B cell (primary cell): ENCODE measurements around the gene WDR64. TPM values are rescaled to one million over a fixed set of nuclear protein-coding genes. Genes with fewer than 3 reads are reported as not detected.

Experiments used
- ATAC-seq: fragments of 200-7000 bp; cut with Tn5 transposase; one replicate; pipeline ENCODE4 v1.10.0; 2021; ENCODE audit warnings: low read depth, mild to moderate bottlenecking, moderate number of reproducible peaks, moderate library complexity
- CTCF ChIA-PET: fragments of 350-600 bp; sonication (Branson Sonifier 250); formaldehyde crosslinking; loops from one replicate; lab custom pipeline; 2021; ENCODE audit warnings: antibody characterized with exemption, inconsistent platforms; lab: Charles Lee
- POLR2A ChIA-PET: fragments of 350-600 bp; sonication (Branson Sonifier 250); formaldehyde crosslinking; loops from one replicate; lab custom pipeline; 2021; ENCODE audit warnings: antibody characterized with exemption; lab: Charles Lee
- DNase-seq: peaks from one replicate; pipeline ENCODE4 v3.0.0; 2013
- H2AFZ ChIP-seq: 2 replicates; pipeline ENCODE4 v1.6.1; 2012; ENCODE audit warnings: mild to moderate bottlenecking, low read depth, low read length; ENCODE audit not compliant: insufficient read depth, poor library complexity, severe bottlenecking
- H3K27ac ChIP-seq, 2 donors: 1 replicate in 1 of 2; 2 replicates in 1 of 2; pipeline ENCODE4 v1.5.1; 2012 to 2013; ENCODE audit warnings: low read length in 2 of 2, mild to moderate bottlenecking in 2 of 2, moderate library complexity in 1 of 2
- H3K27me3 ChIP-seq, 4 experiments: fragments of 200-600 bp in 1 of 4; sonication (generic) in 1 of 4; replicated peaks in 1 of 4; 1 replicate in 2 of 4; 2 replicates in 2 of 4; pipeline versions ENCODE4 v1.6.1 to v1.7.0; 2013 to 2016; ENCODE audit warnings: low read length in 3 of 4, mild to moderate bottlenecking in 2 of 4, mixed read lengths in 1 of 4, moderate library complexity in 1 of 4; ENCODE audit not compliant: insufficient read depth in 4 of 4, control insufficient read depth in 3 of 4; ENCODE audit errors: control extremely low read depth in 1 of 4
- H3K36me3 ChIP-seq, 2 experiments: replicated peaks in 1 of 2; 1 replicate in 1 of 2; 2 replicates in 1 of 2; pipeline versions ENCODE4 v1.6.1 to v1.7.1; 2013; ENCODE audit warnings: low read length in 1 of 2; ENCODE audit not compliant: insufficient read depth in 2 of 2, control insufficient read depth in 1 of 2; ENCODE audit errors: control extremely low read depth in 1 of 2, extremely low read depth in 1 of 2
- H3K4me1 ChIP-seq, 2 donors: fragments of 200-600 bp in 1 of 2; sonication (generic) in 1 of 2; 1 replicate in 1 of 2; 2 replicates in 1 of 2; pipeline versions ENCODE4 v1.5.1 to v1.6.1; 2013 to 2017; ENCODE audit warnings: low read length in 2 of 2; ENCODE audit not compliant: control insufficient read depth in 2 of 2, insufficient read depth in 2 of 2
- H3K4me2 ChIP-seq: replicated peaks from 2 replicates; pipeline ENCODE3; 2012; ENCODE audit warnings: mild to moderate bottlenecking, low read depth, low read length; ENCODE audit not compliant: poor library complexity, severe bottlenecking
- H3K4me3 ChIP-seq, 5 experiments: fragments of 200-600 bp in 1 of 5; sonication (generic) in 1 of 5; 1 replicate in 3 of 5; 2 replicates in 2 of 5; pipeline versions ENCODE4 v1.5.1 to v1.7.0; 2011 to 2016; ENCODE audit warnings: low read length in 4 of 5, mild to moderate bottlenecking in 4 of 5, low read depth in 2 of 5, control low read depth in 1 of 5, moderate library complexity in 1 of 5; ENCODE audit not compliant: insufficient read depth in 1 of 5; ENCODE audit errors: control extremely low read depth in 1 of 5, extremely low read depth in 1 of 5
- H3K79me2 ChIP-seq: fragments of 200-600 bp; sonication (generic); one replicate; pipeline ENCODE4 v1.6.0; 2016; ENCODE audit warnings: low read length; ENCODE audit not compliant: control insufficient read depth, insufficient read depth
- H3K9ac ChIP-seq: fragments of 200-600 bp; sonication (generic); 2 replicates; pipeline ENCODE4 v1.6.1; 2017; ENCODE audit warnings: mild to moderate bottlenecking, low read length, moderate library complexity
- H3K9me3 ChIP-seq, 3 donors: one replicate each; pipeline versions ENCODE4 v1.6.1 to v1.7.1; 2013; ENCODE audit warnings: low read length in 2 of 3; ENCODE audit not compliant: control insufficient read depth in 2 of 3, insufficient read depth in 1 of 3; ENCODE audit errors: control extremely low read depth in 1 of 3
- H4K20me1 ChIP-seq: 2 replicates; pipeline ENCODE4 v1.6.0; 2012; ENCODE audit warnings: mild to moderate bottlenecking, low read length; ENCODE audit not compliant: insufficient read depth, control insufficient read depth, poor library complexity, severe bottlenecking
- H3K27ac Mint-ChIP-seq: one replicate; pipeline ENCODE4 v1.8.0; 2021; ENCODE audit warnings: mixed read lengths
- H3K27me3 Mint-ChIP-seq: one replicate; pipeline ENCODE4 v1.8.0; 2021; ENCODE audit warnings: mixed read lengths
- H3K4me1 Mint-ChIP-seq: one replicate; pipeline ENCODE4 v1.8.0; 2021; ENCODE audit warnings: mixed read lengths
- H3K4me3 Mint-ChIP-seq: one replicate; pipeline ENCODE4 v1.8.0; 2021; ENCODE audit warnings: mixed read lengths
- H3K9me3 Mint-ChIP-seq: one replicate; pipeline ENCODE4 v1.8.0; 2022; ENCODE audit warnings: mixed read lengths; ENCODE audit not compliant: insufficient read depth
- CTCF ChIP-seq: fragments of 200-600 bp; IDR thresholded peaks from one replicate; pipeline ENCODE4 v1.8.0; 2022; ENCODE audit warnings: antibody characterized with exemption, mild to moderate bottlenecking
- EZH2 ChIP-seq: IDR thresholded peaks from 2 replicates; pipeline ENCODE4 v1.6.1; 2012; ENCODE audit warnings: borderline replicate concordance, low read depth, mild to moderate bottlenecking, moderate library complexity, low read length; ENCODE audit not compliant: insufficient read depth, poor library complexity, severe bottlenecking
- WGBS: methylation state at CpG from one replicate; pipeline ENCODE4 v1.1.5; 2013; ENCODE audit warnings: missing lambda C conversion rate; ENCODE audit not compliant: insufficient coverage; 5-methylcytosine and 5-hydroxymethylcytosine counted together
- intact Hi-C: fragments of 100-400 bp; cut with micrococcal nuclease; formaldehyde crosslinking; loops from one replicate; pipeline ENCODE4 v1.10.0; 2022
- polyA plus RNA-seq: library from polyadenylated mRNA; depleted of rRNA; stranded (reverse); fragments of >200 nt; gene quantifications from 2 replicates; pipeline ENCODE4 v1.2.3, GENCODE V29; 2012
- total RNA-seq, 2 donors: library from RNA; stranded (reverse); fragments of 120-200 nt in 1 of 2; gene quantifications; 1 replicate in 1 of 2; 2 replicates in 1 of 2; pipeline versions ENCODE4 v1.2.3 to v1.2.4, GENCODE V29; 2013 to 2022

WDR64 gene
- total and polyA plus RNA-seq, 2 donors (not counting 1 experiment from before 2014, with no cell fraction given), result 0.13 TPM; not detected in 1

GRCh38 chr1:241688940-241689368 is 36.9 kb downstream of the WDR64 start:
- no peak overlapping the region for H2AFZ ChIP-seq
- H3K4me2 ChIP-seq, result no peak overlapping the region
- no peak overlapping the region for H3K4me3 Mint-ChIP-seq
- H3K27ac Mint-ChIP-seq, result no peak overlapping the region
- WGBS, result 80% methylated on average over 1 of the region's 2 CpGs
- H3K36me3 ChIP-seq, result no peaks in the 10 kb centered on the region
- peaks cover 0 to 8% (median 0%) of the 10 kb centered on the region in 4 experiments for H3K27me3 ChIP-seq
- CTCF ChIA-PET, result no interaction called here
- no peak overlapping the region for H3K4me3 ChIP-seq
- TF ChIP-seq CTCF (no peak), EZH2 (no peak)
- H3K9ac ChIP-seq, result no peak overlapping the region
- no peak overlapping the region for H3K27ac ChIP-seq
- no peaks in the 10 kb centered on the region for H3K79me2 ChIP-seq
- H4K20me1 ChIP-seq, result no peaks in the 10 kb centered on the region
- H3K27me3 Mint-ChIP-seq, result peaks cover 30% of the 10 kb centered on the region
- H3K9me3 ChIP-seq, result peaks cover 0 to under 1% (median 0%) of the 10 kb centered on the region in 3 donors
- no peaks in the 10 kb centered on the region for H3K4me1 Mint-ChIP-seq
- no peaks in the 10 kb centered on the region for H3K9me3 Mint-ChIP-seq
- ATAC-seq (no peak), DNase-seq (no peak)
- intact Hi-C loops, result no loop called here
- H3K4me1 ChIP-seq, result no peaks in the 10 kb centered on the region
- POLR2A ChIA-PET, result no interaction called here

DNA sequence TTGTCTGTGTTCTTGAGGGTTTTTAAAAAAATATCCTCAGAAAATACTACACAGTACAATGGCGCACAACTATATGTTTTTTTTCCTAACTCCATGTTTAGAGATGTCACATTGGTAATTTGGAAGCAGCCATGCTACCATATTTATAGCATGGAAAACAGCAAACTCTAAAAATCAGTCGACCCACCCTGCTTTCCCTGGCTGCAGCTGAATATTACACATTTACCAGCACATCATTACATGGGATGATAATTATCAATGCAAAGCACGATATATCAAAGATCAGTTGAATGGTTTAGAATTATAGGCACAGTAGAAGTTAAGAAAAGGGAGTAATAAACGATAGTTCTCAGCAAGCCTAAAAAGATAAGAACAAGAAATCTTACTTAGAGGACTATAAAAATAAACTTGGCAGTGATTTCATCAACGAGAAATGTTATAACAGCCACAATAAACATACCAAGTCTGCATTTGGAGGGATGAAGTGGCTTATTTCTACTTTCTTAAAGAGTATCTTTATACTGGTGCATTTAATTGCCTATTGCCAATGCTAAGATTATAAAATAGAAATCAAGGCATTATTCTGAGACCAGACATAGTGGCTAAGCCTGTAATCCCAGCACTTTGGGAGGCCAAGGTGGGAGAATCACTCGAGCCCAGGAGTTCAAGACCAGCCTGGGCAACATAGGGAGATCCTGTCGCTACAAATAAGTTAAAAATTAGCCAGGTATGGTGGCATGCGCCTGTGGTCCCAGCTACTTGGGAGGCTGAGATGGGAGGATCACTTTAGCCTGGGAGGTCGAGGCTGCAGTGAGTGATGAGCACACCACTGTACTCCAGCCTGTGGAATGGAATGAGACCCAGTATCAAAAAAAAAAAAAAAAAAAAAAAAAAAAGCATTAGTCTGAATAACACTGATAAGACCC is 43.4 kb downstream of the WDR64 start:
- Mint-ChIP-seq H3K9me3 (no peaks in the 10 kb centered on the region), H3K27ac (no peak overlapping the region), H3K4me1 (no peaks in the 10 kb centered on the region), H3K27me3 (peaks cover 1% of the 10 kb centered on the region), H3K4me3 (no peak overlapping the region)
- Histone ChIP-seq H3K27me3 (peaks cover 0 to 5% (median 0%) of the 10 kb centered on the region in 4 experiments), H3K36me3 (no peaks in the 10 kb centered on the region), H3K4me3 (no peak overlapping the region), H3K9me3 (no peaks in the 10 kb centered on the region), H3K4me2 (no peak overlapping the region), H3K4me1 (no peaks in the 10 kb centered on the region), H3K27ac (no peak overlapping the region), H2AFZ (no peak overlapping the region), H3K79me2 (no peaks in the 10 kb centered on the region), H3K9ac (no peak overlapping the region), H4K20me1 (no peaks in the 10 kb centered on the region)
- TF ChIP-seq CTCF (no peak), EZH2 (no peak)
- DNase-seq, result no peak
- ATAC-seq, result no peak
- 63% methylated on average over 2 of the region's 9 CpGs for WGBS
- ChIA-PET CTCF (interaction anchor here (0.7 kb wide), 1 partner anchor 87 kb away, joined by 4 read pairs; no protein-coding TSS in a partner anchor), POLR2A (no interaction called here)
- intact Hi-C loops, result no loop called here
